OCI-LY7 (cell line): ENCODE data around the gene B3GNT5.

Experiments used
- CTCF ChIP-seq: fragments of 200-600 bp; sonication (generic); conservative IDR thresholded peaks from 2 replicates; pipeline ENCODE4 v1.5.1; 2014; ENCODE audit warnings: mild to moderate bottlenecking, antibody characterized with exemption, low read length, moderate library complexity, mixed read lengths
- EZH2phosphoT487 ChIP-seq: fragments of 200-600 bp; sonication (generic); IDR thresholded peaks from 2 replicates; pipeline ENCODE4 v1.6.1; 2018; ENCODE audit warnings: low read depth, borderline replicate concordance, mild to moderate bottlenecking, mixed run types, antibody characterized with exemption, low read length, moderate library complexity, mixed read lengths

GRCh38 chr3:183265157-183265642 is 12.1 kb downstream of the B3GNT5 start:
- TF ChIP-seq CTCF (no peak), EZH2phosphoT487 (no peak)
